B cell (primary cell): ENCODE results near the gene USP44.

Source experiments
- CTCF ChIP-seq: fragments of 200-600 bp; IDR thresholded peaks from one replicate; pipeline ENCODE4 v1.8.0; 2022; ENCODE audit warnings: antibody characterized with exemption, mild to moderate bottlenecking
- EZH2 ChIP-seq: IDR thresholded peaks from 2 replicates; pipeline ENCODE4 v1.6.1; 2012; ENCODE audit warnings: borderline replicate concordance, low read depth, mild to moderate bottlenecking, moderate library complexity, low read length; ENCODE audit not compliant: insufficient read depth, poor library complexity, severe bottlenecking

DNA sequence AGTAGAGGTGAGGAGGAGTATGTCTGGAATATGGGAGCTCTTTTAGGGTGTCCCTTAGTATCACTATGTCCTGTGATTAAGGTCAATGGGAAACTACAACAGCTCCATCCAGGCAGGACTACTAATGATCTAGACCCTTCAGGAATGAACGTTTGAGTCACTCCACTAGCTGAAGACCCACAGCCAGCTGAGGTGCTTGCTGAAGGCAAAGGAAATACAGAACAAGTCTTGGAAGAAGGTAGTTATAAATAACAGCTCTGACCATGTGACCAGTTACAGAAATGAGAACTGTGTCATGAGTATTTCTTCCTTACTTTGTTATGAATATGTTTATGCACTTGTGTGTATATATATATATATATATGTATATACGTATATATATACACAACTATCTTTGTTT lies 40.5 kb upstream of the USP44 start:
- TF ChIP-seq CTCF, result no peak
- TF ChIP-seq EZH2, result no peak
